Tibial nerve (tissue), 4 donors: ENCODE results near the gene FNDC11. TPM values are rescaled to one million over a fixed set of nuclear protein-coding genes. Genes with fewer than 3 reads are reported as not detected.

ENCODE experiments used
- DNase-seq, 2 donors: peaks; one replicate each; pipeline ENCODE4 v3.0.0-alpha.2; 2019; ENCODE audit warnings: low spot score in 2 of 2
- H3K27ac ChIP-seq, 4 donors: fragments of 200-600 bp; sonication (generic) in 3 of 4; one replicate each; pipeline ENCODE4 v1.5.1; 2017 to 2019; ENCODE audit warnings: mild to moderate bottlenecking in 1 of 4
- H3K27me3 ChIP-seq, 2 donors: fragments of 200-600 bp; sonication (generic) in 1 of 2; one replicate each; pipeline versions ENCODE4 v1.5.1 to v1.6.0; 2017 to 2019
- H3K36me3 ChIP-seq, 3 donors: fragments of 200-600 bp; sonication (generic); one replicate each; pipeline ENCODE4 v1.5.1; 2018 to 2019
- H3K4me1 ChIP-seq, 4 donors: fragments of 200-600 bp; sonication (generic) in 3 of 4; one replicate each; pipeline ENCODE4 v1.5.1; 2017 to 2019
- H3K4me3 ChIP-seq, 4 donors: fragments of 200-600 bp; sonication (generic) in 3 of 4; one replicate each; pipeline ENCODE4 v1.5.1; 2017 to 2019; ENCODE audit warnings: mild to moderate bottlenecking in 1 of 4, moderate library complexity in 1 of 4
- H3K9me3 ChIP-seq, 4 donors: fragments of 200-600 bp; sonication (generic) in 3 of 4; one replicate each; pipeline ENCODE4 v1.5.1; 2017 to 2019
- CTCF ChIP-seq, 5 experiments: fragments of 200-600 bp in 3 of 5; fragments of 450-650 bp in 2 of 5; sonication (generic) in 3 of 5; IDR thresholded peaks; one replicate each; pipeline ENCODE4 v1.5.1; 2016 to 2019; ENCODE audit warnings: antibody characterized with exemption in 5 of 5, mild to moderate bottlenecking in 3 of 5, moderate library complexity in 2 of 5
- EP300 ChIP-seq, 2 donors: sonication (generic); formaldehyde crosslinking; IDR thresholded peaks; one replicate each; pipeline ENCODE4 v1.6.1; 2017; ENCODE audit warnings: antibody characterized with exemption in 2 of 2, mild to moderate bottlenecking in 1 of 2
- POLR2A ChIP-seq, 2 donors: fragments of 450-650 bp; IDR thresholded peaks; one replicate each; pipeline ENCODE4 v1.6.1; 2017; ENCODE audit warnings: antibody characterized with exemption in 2 of 2, mild to moderate bottlenecking in 2 of 2, moderate library complexity in 2 of 2
- WGBS, 2 donors: methylation state at CpG; one replicate each; pipeline ENCODE4 v1.1.5; 2018; 5-methylcytosine and 5-hydroxymethylcytosine counted together
- total RNA-seq, 4 donors: library from RNA; depleted of rRNA; stranded (reverse); fragments of >200 nt; gene quantifications; one replicate each; pipeline ENCODE4 v1.1.0, GENCODE V29; 2016

FNDC11 gene
- total RNA-seq, 4 donors from 2014 or later = 0.21 to 1.4 (median 0.30) TPM; not detected in 1

GRCh38 chr20:63562461-63563224 lies 8.7 kb downstream of the FNDC11 start:
- WGBS, 2 donors = 95 to 96% methylated on average over 26 to 43 of the region's 54 CpGs

GRCh38 chr20:63563225-63563935 lies 9.4 kb downstream of the FNDC11 start:
- TF ChIP-seq POLR2A (IDR thresholded peaks at IDR 0.05) = no peak
- TF ChIP-seq CTCF (IDR thresholded peaks at IDR 0.05) = no peak
- no peak for TF ChIP-seq EP300 (IDR thresholded peaks at IDR 0.05)
- 97 to 98% methylated on average over 26 to 29 of the region's 55 CpGs for WGBS, 2 donors
- Histone ChIP-seq H3K4me1 (no peaks in the 10 kb centered on the region), H3K36me3 (peaks cover 6 to 97% (median 7%) of the 10 kb centered on the region in 3 donors), H3K4me3 (no peak overlapping the region), H3K27ac (no peak overlapping the region), H3K27me3 (no peaks in the 10 kb centered on the region), H3K9me3 (no peaks in the 10 kb centered on the region)
- DNase-seq = no peak

More at GRCh38 chr20:63562461-63563224, 8.7 kb downstream of the FNDC11 start:
- TF ChIP-seq CTCF (IDR thresholded peaks at IDR 0.05) = no peak
- TF ChIP-seq EP300 (IDR thresholded peaks at IDR 0.05) = no peak
- TF ChIP-seq POLR2A (IDR thresholded peaks at IDR 0.05) = no peak
- H3K27ac ChIP-seq = no peak overlapping the region
- peaks cover 6 to 97% (median 7%) of the 10 kb centered on the region in 3 donors for H3K36me3 ChIP-seq
- H3K4me1 ChIP-seq = no peaks in the 10 kb centered on the region
- no peaks in the 10 kb centered on the region for H3K9me3 ChIP-seq
- no peaks in the 10 kb centered on the region for H3K27me3 ChIP-seq
- no peak for DNase-seq
- no peak overlapping the region for H3K4me3 ChIP-seq

- Histone ChIP-seq H3K27ac (no peak overlapping the region), H3K4me1 (no peaks in the 10 kb centered on the region), H3K27me3 (no peaks in the 10 kb centered on the region), H3K36me3 (peaks cover 6 to 97% (median 7%) of the 10 kb centered on the region in 3 donors), H3K9me3 (no peaks in the 10 kb centered on the region), H3K4me3 (no peak overlapping the region)
- 94 to 95% methylated on average over 26 to 53 of the region's 62 CpGs for WGBS, 2 donors
- TF ChIP-seq EP300 (IDR thresholded peaks at IDR 0.05) (no peak), CTCF (IDR thresholded peaks at IDR 0.05) (no peak), POLR2A (IDR thresholded peaks at IDR 0.05) (no peak)
- no peak for DNase-seq
Observed at GRCh38 chr20:63564036-63564810, 10.3 kb downstream of the FNDC11 start.

- 90 to 93% methylated on average over 43 to 55 of the region's 61 CpGs for WGBS, 2 donors
- DNase-seq = no peak
- H3K27me3 ChIP-seq = no peaks in the 10 kb centered on the region
- no peak overlapping the region for H3K4me3 ChIP-seq
- no peak for TF ChIP-seq POLR2A (IDR thresholded peaks at IDR 0.05)
- H3K27ac ChIP-seq = no peak overlapping the region
- no peaks in the 10 kb centered on the region for H3K4me1 ChIP-seq
- peaks cover 3 to 97% (median 6%) of the 10 kb centered on the region in 3 donors for H3K36me3 ChIP-seq
- H3K9me3 ChIP-seq = no peaks in the 10 kb centered on the region
Observed at GRCh38 chr20:63565021-63565698, 11.2 kb downstream of the FNDC11 start.

- 91 to 93% methylated on average over 35 to 42 of the region's 43 CpGs for WGBS, 2 donors
- Histone ChIP-seq H3K9me3 (no peaks in the 10 kb centered on the region), H3K36me3 (peaks cover 3 to 95% (median 6%) of the 10 kb centered on the region in 3 donors), H3K4me3 (no peak overlapping the region), H3K27ac (no peak overlapping the region), H3K27me3 (no peaks in the 10 kb centered on the region), H3K4me1 (no peaks in the 10 kb centered on the region)
- no peak for TF ChIP-seq EP300 (IDR thresholded peaks at IDR 0.05)
- no peak for TF ChIP-seq CTCF (IDR thresholded peaks at IDR 0.05)
- no peak for TF ChIP-seq POLR2A (IDR thresholded peaks at IDR 0.05)
- no peak for DNase-seq
Observed at GRCh38 chr20:63565699-63566335, 11.9 kb downstream of the FNDC11 start.
